CD4-positive, alpha-beta T cell treated with Interleukin-4 for 4 hours (primary cell): Measurements from ENCODE around the gene BOD1L1.

Experiments used
- DNase-seq: peaks from one replicate; pipeline ENCODE4 v3.0.0-alpha.2; 2020

The BOD1L1 gene

DNA sequence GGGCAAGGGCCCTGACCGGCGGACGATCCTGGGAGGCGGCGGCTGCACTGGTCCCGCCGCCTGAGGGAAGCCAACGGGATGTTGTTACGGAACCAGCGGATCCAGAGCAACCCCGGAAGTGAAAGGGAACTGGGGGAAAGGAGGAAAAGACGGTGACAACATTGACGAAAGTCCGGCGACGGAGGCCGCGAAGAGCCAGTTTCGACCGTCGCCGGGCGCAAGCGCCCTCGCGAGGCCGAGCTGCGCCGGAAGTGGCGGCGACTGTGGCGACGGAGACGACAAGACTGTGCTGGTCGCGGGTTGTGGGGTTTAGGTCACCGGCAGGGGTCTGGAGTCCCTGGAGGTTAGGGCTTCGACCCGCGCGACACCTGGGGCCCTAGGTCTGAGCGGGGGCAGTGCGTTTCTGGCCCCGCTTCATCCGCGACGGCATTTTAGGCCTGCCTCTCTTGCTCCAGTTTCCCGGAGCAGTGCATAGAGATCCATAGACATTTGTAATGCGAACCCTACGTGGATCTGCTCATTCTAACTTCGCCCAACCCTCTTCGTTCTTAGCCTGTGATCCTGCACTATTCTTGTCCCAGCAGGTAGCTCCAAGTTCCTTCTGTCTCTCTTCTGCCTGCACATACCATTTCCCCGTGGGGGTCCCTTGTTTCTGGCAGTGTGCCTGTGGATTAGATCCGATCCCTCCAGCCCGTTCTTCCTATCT is at the start of gene BOD1L1:
TSS of gene BOD1L1 (minus strand) at position 120 of the 706 bp plus-strand sequence. CDS start 138 bp downstream, outside the sequence.
- DNase-seq, result peak; percentile 86

DNA sequence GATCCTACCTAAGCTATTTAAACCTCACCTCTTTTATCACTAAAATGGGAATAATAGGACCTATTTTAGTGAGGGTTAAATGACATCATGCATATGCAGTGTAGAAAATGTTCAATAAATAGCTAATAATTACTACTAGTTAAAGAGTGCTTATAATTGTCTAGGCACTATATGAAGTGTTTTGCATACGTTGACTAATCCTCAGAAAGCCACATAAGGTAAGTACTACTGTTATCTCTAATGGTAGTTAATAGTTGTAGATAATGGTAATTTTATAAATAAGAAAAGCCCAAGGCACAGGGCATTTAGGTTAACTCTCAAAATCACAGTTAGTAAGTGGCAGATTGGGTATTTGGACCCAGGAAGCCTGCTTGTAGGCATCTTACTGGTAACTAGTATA is 47.4 kb upstream of the BOD1L1 start:
- DNase-seq, result no peak

DNA sequence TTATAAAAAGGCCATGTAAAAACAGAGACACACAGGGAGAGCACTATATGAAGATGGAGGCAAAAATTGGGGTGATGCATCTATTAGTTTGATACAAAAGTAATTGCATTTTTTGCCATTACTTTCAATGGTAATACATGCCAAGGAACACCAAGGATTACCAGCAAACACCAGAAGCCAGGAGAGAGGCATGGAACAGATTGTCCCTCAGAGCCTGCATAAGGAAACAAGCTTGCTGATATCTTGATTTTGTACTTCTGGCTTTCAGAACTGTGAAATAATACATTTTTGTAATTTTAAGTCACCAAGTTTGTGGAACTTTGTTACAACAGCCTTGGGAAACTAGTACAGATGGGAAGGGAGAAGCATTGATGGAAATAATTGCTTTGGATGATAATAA is 45.6 kb upstream of the BOD1L1 start:
- DNase-seq, result no peak

DNA sequence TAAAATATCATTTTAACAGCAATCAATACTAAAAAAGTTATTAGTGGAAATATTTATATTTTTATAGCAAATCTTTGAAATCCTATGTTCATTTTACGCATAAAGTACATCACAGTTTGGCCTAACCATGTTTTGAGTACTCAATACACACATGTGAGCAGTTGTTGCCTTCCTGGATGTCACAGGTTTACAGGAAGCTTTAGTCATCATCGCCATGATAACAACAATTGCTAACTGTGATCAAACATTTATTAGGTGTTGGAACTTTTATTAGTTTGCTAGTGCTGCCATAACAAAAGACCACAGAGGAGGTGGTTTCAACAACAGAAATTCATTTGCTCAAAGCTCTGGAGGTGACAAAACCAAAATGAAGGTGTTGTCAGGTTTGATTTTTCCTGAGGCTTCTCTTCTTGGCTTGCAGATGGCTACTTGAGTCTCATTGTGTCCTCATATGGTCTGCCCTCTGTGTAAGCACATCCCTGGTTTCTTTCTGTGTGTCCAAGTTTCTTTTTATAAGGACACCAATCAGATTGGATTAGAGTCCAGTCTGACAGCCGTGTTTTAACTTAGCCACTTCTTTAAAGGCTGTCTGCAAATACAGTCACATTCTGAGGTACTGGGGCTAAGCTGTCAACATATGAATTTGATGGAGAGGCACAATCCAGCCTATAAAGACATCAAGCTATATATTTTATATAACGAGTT is 43.1 kb upstream of the BOD1L1 start:
- DNase-seq, result no peak

DNA sequence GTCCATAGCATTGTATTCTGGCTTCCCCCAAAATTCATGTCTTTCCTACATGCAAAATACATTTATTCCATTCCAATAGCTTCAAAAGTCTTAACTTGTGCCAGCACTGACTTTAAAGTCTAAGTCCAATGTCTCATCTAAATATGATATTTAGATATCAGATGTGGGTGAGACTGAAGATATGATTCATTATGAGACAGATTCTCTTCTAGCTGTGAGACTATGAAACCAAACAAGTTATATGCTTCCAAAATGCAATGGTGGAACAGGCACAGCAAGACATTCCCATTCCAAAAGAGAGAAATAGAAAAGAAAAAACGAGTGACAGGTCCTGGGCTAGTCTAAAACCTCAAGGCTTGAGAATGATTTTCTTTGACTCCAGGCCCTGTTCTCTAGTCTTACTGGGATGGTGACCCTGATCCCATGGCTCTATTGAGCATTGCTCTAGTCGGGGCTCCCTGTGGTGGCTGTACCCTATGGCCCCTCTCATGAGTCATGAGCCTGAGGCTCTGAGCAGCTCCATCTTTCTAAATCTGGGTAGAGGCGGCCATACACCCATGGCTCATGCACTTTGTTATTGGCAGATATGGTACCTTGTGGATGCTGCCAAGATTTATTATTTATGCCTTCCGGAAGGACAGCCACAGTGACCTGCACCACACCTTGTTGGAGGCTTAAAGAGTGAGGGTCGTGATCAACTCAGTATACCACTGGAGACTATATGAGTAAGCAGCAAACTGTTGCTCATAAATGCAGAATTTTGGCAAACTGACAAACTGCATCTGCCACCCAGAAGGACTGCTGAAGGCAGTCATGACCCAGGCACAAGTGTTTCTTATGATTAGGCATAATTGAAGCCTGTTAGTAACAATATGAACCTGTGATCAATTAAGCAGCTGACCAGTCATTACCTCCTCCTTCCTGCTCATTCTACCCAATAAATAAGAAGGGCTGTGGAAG is 38.5 kb upstream of the BOD1L1 start:
- DNase-seq, result no peak

DNA sequence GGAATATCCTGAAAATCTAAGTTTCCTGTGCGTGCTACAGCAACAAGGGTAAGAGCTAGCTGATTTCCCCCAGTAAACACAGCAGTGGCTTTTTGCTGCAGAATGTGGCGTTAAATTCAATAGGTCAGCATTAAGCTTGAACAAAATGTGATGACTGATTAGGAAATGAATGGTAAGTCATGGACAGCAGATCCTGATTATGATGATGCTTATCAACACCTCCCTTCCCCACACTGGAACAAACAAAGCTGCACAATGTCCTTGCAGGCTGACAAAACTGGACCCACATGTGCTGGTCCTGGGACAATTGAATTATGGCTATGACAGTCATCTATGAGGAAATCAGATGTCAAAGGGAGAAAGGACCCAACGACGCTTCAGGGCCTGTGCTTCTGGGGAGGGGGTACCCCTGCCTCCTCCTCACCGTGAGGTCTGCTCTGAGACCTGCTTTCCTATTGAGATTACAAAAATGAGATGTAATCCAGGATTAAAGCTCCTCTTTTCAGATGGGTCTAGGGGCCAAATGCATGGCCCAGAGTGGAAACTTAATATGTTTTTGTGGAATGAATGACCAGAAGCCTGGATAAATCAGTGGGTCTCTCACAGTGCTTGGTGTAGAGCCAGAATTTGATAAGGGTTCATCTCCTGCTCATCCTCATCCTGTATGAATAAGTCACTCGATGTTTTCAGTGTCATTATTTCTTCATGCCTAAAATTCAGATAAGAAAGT is 32.0 kb upstream of the BOD1L1 start:
- no peak for DNase-seq

DNA sequence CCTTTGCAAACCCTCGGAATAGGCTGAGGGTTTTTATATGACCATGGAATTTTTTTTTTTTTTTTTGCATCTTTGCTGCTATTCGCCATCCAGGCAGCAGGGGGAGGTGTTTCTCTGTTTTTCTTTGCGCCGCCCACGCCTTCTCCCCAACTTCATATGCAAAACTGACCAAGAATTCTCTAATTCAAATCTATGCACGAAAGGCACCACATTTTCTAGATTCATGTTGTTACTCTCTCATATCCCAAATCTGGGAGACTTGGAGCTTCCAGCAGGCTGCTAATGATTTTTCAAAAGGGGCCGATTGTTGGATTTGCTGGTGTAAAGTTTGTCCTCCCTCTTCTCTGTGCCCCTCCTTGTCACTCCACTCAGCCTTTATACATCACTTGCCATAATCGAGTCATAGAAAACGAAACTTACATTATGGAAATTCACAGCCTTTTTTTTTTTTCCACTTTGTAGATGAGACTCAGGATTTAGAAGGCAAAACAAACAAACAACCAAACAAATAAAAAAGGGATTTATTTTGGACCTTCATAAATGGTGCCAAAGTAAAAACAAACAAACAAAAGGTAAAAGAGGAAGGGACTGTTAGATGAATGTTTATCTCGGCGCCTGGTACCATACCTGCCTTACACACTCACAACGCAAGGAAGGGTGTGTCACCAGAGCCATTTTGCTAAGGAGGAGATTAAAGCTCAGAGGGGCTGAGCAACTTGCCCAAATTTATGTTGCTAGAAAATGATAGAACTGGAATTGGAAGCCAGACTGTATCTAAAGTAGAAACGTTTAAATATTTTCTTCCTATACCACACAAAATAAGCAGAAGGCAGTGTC is 29.3 kb upstream of the BOD1L1 start:
- peak; percentile 33 for DNase-seq

DNA sequence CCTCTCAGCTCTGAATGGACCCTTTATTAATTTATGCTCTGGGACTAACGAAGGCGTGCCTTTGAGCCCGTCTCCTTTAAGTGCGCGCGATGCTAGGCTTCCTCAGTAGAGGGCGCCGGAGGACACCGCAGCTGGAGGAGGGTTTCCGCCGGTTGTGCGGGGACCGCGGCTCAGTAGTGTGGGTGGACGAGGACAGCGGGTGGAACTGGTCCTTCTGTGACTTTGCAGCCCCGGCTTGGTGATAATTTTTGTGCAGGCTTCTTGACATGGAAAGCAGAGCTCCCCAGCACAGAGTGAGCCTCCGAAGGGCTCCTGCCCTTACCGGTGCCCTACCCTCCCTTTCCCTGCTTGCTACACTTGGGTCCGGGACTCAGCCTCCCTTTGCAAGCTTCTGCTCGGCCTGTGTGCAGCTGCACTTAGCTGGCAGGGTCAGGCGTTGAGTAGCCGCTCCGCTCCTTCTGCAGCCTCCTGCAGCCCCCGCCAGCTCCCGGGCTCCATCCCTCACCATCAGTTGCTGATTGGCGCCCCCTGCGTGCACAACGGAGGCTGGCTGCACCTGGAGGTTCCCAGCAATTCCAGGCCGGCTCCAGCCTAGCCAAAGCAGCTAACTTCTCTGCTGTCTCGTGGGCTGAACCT is 26.8 kb upstream of the BOD1L1 start:
- peak; percentile 75 for DNase-seq

DNA sequence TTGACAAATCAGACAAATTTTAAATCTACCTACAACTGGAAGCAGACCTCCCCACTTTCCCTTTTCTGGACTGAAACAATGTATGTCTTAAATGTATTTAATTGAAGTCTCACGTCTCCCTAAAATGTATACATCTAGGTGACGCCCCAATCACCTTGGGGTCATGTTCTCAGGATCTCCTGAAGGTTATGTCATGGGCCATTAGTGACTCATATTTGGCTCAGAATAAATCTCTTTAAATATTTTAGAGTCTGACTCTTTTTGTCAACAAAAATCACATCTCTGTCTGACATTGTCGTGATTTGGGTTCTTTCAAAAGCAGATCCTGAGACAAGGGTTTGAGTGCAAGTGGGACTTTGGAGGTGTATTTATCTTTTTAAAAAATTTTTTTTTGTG is 26.2 kb upstream of the BOD1L1 start:
- no peak for DNase-seq

DNA sequence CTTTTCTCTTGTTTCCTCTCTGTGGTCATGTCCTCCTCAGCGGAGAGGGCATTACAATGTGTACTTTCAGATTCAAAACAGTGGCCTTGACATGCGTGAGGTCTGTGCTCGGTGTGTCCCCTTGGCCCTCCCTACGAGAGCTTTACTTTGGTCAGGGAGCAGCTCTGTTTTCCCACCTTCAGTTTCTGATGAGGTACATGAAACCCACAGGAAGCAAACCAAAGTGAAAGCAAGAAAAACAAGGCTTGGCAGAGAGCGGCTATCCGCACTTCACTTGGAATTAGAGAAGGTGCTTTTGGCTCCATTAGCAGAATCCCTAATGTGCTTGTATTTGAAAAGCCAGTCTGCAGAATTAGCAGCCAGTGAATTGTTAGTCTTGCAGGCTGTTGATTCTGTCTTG is 19.5 kb upstream of the BOD1L1 start:
- no peak for DNase-seq

DNA sequence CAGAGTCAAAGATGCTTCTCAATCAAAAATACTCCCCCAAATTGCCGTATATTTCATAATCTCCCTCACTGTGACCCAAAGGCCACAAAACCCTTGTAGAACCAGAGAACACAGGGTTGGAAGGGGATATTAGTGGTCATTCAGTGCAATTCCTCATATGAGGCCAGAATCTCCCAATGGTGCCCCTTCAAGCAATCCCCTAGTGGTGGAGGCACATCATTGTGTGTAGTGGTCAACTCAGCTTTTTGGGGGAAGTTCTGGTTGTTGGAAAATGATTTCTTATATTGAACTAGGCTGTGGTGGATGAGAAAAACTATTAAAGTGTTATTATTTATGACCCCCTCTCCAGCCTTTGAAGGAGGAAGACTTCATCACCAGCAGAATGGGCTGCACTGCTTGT is 17.6 kb upstream of the BOD1L1 start:
- no peak for DNase-seq

DNA sequence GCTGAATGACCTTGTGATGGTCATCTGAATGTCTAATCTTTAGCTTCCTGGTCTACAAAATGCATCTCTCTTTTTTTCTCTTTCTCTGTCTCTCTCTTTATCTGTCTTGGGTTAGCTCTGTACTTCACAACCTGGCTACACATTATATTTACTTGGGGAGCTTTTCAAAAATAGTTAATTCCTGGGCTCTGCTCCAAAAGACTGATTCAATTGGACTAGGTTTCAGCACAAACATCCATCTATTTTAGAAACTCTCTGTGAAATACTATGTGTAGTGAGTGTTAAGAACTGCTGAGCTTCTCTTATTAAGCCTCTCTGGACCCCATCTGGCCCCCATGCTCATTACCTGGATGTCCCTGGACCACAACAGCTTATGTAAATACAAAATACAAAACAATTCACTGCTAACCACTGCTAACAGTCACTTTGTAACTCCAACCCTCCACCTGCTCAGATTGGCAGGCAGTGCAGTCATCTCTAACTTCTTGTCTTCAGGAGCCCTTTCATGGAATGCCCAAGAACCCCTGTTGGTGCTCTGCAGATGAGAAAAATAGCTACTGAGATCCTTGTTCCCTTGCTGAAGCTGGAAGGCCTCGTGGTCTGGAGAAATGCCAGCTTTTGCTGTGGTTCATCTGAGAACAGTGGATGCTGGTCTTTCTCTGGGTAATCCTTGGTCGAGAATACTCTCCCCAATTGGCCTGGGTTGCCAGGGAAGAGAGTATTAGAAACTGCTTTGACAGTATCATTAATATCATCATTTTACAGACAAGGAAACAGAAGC is 14.8 kb upstream of the BOD1L1 start:
- DNase-seq, result no peak

DNA sequence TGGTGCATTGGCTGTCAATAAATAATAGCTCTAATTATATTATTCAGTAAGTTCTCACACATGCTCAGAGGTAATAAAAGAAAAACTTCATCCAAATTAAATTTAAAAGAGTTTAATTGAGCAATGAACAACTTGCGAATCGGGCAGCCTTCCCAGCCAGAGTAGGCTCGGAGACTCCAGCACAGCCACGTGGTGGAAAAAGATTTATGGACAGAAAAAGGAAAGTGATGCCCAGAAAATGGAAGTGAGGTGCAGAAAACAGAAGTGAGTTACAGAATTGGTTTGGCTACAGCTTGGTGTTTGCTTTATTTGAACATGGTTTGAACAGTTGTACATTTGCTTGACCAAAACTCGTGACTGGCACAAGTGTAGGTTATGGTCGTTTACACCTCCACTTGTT is 13.6 kb upstream of the BOD1L1 start:
- no peak for DNase-seq

DNA sequence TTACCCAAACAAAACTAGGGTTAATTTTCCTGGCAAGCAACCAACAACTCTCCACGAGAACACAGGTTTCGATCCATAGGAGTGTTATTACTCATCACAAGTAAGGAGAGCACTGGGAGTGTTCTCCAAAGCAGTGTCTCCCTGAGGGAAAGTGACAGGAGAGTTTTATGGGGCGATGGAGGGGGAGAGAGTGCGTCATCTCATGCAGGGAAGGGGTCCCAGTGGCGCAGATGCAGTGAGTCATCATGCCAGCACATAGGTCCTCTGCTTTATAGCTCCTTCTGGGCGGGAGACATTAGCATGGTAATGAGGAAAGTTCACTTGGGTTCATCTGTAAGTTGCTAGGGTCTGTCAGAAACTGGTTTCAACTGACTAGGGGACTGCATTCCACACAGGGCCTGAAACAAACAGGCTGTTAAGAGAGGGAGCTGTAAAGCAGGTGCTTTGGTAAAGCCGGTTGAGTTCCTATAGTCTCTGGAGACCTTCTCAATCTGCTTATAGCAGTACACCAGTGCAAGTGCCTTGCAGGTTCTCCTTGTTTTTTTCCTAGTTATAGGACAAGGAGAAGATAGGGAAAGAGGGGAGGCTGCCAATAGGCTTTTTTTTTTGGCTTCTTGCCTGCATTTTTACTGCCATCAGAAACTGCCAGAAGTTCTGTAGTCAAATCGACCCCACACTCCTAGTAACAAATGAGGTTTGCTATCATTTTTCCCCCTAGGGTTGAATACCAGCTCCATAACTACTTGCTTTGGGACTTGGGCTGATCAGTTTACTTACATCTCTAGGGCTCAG is 12.8 kb upstream of the BOD1L1 start:
- DNase-seq, result no peak

DNA sequence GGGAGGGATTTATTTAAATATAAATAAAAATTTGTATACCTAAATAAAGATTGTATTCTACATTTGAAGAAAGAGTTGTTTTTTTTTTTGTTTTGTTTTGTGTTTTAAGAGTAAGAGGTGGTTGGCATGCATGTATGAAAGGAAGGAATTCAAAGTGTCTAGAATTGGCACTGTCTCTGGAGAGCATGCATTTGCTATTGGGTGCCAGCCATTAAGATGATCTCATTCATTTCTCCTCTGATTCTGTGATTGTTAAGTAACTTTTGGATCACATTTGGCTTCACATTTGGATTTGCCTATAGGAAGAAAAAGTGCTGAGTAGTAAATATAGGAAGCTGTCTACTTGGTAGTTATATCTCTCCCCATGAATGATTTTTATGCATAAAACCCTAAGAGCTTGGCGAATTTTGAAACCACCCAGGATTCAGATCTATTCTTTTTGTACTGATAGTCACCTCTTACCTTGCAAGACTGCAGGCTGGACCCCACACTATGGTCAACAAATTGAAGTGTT is 7.8 kb upstream of the BOD1L1 start:
- no peak for DNase-seq

DNA sequence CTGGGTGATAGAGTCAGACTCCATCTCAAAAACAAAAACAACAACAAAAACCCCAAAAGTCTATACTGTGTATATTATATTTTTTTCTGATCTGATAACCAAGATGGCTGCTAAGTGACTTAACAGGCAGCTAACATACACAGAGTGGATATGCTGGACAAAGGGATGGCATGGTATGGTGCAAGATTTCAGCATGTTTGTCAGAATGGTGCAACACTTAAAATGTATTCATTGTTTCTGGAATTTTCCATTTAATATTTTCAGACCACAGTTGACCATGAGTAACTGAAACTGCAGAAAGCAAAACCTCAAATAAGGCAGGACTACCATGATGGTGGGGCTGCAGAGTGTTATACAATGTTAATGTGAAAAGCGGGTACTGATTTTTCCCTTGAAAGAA is 6.1 kb upstream of the BOD1L1 start:
- no peak for DNase-seq

DNA sequence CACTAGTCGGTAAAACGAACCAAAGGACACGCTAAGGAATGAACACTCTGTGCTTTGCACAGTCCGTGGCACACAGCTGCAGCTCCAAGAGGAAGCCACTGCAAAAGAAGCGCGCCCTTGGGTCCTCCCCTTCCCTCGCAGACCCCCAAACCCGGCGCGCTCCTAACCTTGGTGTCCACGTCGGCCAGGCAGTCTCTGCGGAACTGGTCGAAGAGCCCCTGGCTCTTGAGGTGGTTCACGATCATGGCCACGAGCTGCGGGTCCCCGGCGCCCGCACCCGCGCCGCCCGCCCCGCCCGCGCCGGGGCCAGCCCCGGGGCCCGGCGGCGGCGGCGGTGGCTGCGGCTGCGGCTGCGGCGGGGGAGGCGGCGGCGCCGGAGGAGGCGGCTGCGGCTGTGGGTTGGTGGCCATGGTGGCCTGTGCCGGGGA is 333 bp downstream of the BOD1L1 start:
- DNase-seq, result no peak

DNA sequence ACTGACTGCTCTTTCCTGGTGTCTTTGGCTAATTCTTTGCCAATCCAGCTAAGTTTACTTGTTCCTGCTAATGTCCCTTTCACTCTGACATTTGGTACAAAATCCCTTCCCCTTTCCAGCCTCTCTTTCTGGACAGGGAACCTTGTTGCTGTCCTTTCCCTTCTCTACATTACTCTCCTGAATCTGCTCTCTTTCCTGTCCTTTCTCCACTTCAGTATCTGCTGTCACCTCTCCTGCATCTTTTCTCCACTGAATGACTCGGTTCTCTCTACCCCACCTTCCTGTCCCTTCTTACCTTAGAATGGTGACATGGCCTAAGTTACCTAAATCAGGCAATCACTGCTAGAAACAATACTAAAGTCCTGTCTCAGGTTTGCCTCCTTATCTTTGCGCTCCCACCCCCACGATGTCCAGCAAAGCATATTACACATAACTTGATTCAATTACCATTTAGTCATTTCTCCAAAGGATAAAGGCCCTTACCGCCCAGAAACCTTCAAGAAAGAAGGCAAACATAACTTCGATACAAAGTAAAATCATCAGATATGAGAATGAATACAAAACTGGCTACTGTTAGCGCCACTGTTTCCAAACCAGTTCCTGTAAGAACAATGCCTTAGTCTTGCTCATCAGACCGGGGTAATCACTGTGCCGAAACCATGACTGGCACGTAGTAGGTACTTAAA is 890 bp downstream of the BOD1L1 start:
- no peak for DNase-seq
